DMS153 treated with DMSO at 0.1 percent for 48 hours (cell line): ENCODE data around the gene OR2T5.
"Not testable (repeated sequence)": the region's sequence is repeated elsewhere in the genome, so short reads cannot be mapped to it uniquely, and the experiment has no call there.

Experiments used
- DNase-seq: peaks from one replicate; lab custom pipeline; 2025; ENCODE audit not compliant: unreplicated experiment; lab: John Stamatoyannopoulos, UW

OR2T5 gene

GRCh38 chr1:248500305-248501035 is 12.1 kb downstream of the OR2T5 start:
- DNase-seq: not testable (repeated sequence)

- not testable (repeated sequence) for DNase-seq
Observed at GRCh38 chr1:248507773-248508172, 19.4 kb downstream of the OR2T5 start, which contains the start of gene OR2G6. TSS of gene OR2G6 (plus strand) at chr1:248508073. CDS start at chr1:248521647, 13,574 bp downstream.

- DNase-seq: not testable (repeated sequence)
Observed at GRCh38 chr1:248510217-248510616, 21.8 kb downstream of the OR2T5 start.

GRCh38 chr1:248521856-248522255 is 33.5 kb downstream of the OR2T5 start:
- no peak for DNase-seq

- not testable (repeated sequence) for DNase-seq
Observed at GRCh38 chr1:248537449-248537848, 49.1 kb downstream of the OR2T5 start.
